ENCODE data around the gene VTI1A.

DNA sequence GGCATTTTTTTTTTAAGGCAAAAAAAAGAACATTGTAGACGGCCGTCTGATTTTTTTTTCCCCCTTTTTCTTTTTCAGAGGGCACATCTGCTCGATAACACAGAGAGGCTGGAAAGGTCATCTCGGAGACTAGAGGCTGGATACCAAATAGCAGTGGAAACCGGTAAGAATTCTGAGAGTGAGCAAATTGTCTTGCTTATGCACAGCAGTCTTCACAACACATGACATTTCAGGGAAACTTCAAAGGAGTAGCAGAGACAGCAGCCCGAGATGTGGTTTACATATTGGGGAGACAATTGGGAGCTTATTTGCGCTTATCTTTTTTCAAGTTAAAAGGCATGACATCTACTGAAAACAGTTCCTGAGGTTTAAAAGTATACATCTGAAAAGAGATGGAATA, 91.2 kb downstream of the VTI1A start:
- TF ChIP-seq POLR2A (IDR thresholded peaks at IDR 0.05; ENCODE audit: low read length): no peak
- TF ChIP-seq GATA1 (IDR thresholded peaks at IDR 0.05; ENCODE audit: low read depth, low read length): no peak

All from erythroblast (primary cell).